H1 (cell line): ENCODE results near the gene PPP1R3G. TPM values are rescaled to one million over a fixed set of nuclear protein-coding genes. Genes with fewer than 3 reads are reported as not detected.

Source experiments
- POLR2A ChIP-seq, 2 experiments: IDR thresholded peaks; 1 replicate in 1 of 2; 2 replicates in 1 of 2; pipeline ENCODE4 v1.6.1; 2011; ENCODE audit warnings: low read depth in 2 of 2, low read length in 2 of 2, mild to moderate bottlenecking in 2 of 2; ENCODE audit errors: control extremely low read depth in 1 of 2
- POU5F1 ChIP-seq: IDR thresholded peaks from 2 replicates; pipeline ENCODE4 v1.6.1; 2011; ENCODE audit warnings: low read depth, mild to moderate bottlenecking, low read length, moderate library complexity
- RNF2 ChIP-seq: fragments of 200-900, 300-1000 bp; sonication (generic); IDR thresholded peaks from 2 replicates; pipeline ENCODE4 v1.7.1; 2016; ENCODE audit warnings: borderline replicate concordance, low read depth, mild to moderate bottlenecking, antibody characterized with exemption, low read length; ENCODE audit not compliant: poor library complexity, severe bottlenecking; ENCODE audit errors: missing control alignments
- SP4 ChIP-seq: IDR thresholded peaks from 2 replicates; pipeline ENCODE4 v1.6.1; 2012; ENCODE audit warnings: low read length, inconsistent platforms
- TEAD4 ChIP-seq: IDR thresholded peaks from 2 replicates; pipeline ENCODE4 v1.6.1; 2012; ENCODE audit warnings: low read depth, low read length, inconsistent platforms, mixed read lengths
- polyA plus RNA-seq, 7 experiments: library from polyadenylated mRNA; depleted of rRNA in 3 of 7; stranded (reverse) in 5 of 7; unstranded in 2 of 7; fragments of >200 nt in 5 of 7; fragments of 200-250 nt in 2 of 7; gene quantifications; 1 replicate in 5 of 7; 2 replicates in 1 of 7; 4 replicates in 1 of 7; pipeline versions ENCODE4 v1.2.1 to v1.2.3, GENCODE V29; 2011 to 2013; ENCODE audit warnings: missing spikeins in 2 of 7, mixed read lengths in 2 of 7
- total RNA-seq: library from RNA; stranded (reverse); fragmentation: NEBNext Ultra II Directional; extraction: Animal tissue kit (Norgen Biotek cat#: 25700); gene quantifications from 2 replicates; pipeline ENCODE4 v1.2.1, GENCODE V29; 2021

Gene PPP1R3G
- total and polyA plus RNA-seq, 2 of the 8 experiments (the other 6 are each of a cell fraction or from before 2014, with no cell fraction given), result 0.03 to 0.09 TPM

GRCh38 chr6:5125152-5126006 is 40.2 kb downstream of the PPP1R3G start (continued):
- TF ChIP-seq TEAD4 (no peak), SP4 (no peak), POLR2A (IDR thresholded peaks at IDR 0.05; ENCODE audit: control extremely low read depth in 1 of 2, low read depth in 2 of 2, low read length in 2 of 2) (no peak), POU5F1 (no peak), RNF2 (no peak)
